Esophagus squamous epithelium (tissue), 5 donors: ENCODE results near the gene SH2D3A. TPM values are rescaled to one million over a fixed set of nuclear protein-coding genes. Genes with fewer than 3 reads are reported as not detected.
"Not testable (repeated sequence)": the region's sequence is repeated elsewhere in the genome, so short reads cannot be mapped to it uniquely, and the experiment has no call there.

Source experiments
- DNase-seq: peaks from one replicate; lab custom pipeline; 2025; lab: John Stamatoyannopoulos, UW
- H3K27ac ChIP-seq, 4 donors: fragments of 200-600 bp; sonication (generic); one replicate each; pipeline ENCODE4 v1.5.1; 2016 to 2019; ENCODE audit warnings: mild to moderate bottlenecking in 1 of 4
- H3K27me3 ChIP-seq, 4 donors: fragments of 200-600 bp; sonication (generic); 1 replicate in 3 of 4; 2 replicates in 1 of 4; pipeline versions ENCODE4 v1.5.1 to v1.6.0; 2017 to 2021; ENCODE audit warnings: antibody characterized with exemption in 1 of 4
- H3K36me3 ChIP-seq, 3 donors: fragments of 200-600 bp; sonication (generic); one replicate each; pipeline ENCODE4 v1.5.1; 2016 to 2019
- H3K4me1 ChIP-seq, 3 donors: fragments of 200-600 bp; sonication (generic); one replicate each; pipeline ENCODE4 v1.5.1; 2017 to 2019
- H3K4me3 ChIP-seq, 4 donors: fragments of 200-600 bp; sonication (generic); 1 replicate in 3 of 4; 2 replicates in 1 of 4; pipeline ENCODE4 v1.5.1; 2016 to 2019; ENCODE audit warnings: mild to moderate bottlenecking in 2 of 4, moderate library complexity in 1 of 4
- H3K9me3 ChIP-seq, 3 donors: fragments of 200-600 bp; sonication (generic); one replicate each; pipeline ENCODE4 v1.5.1; 2016 to 2019
- CTCF ChIP-seq, 6 experiments: fragments of 450-650 bp in 4 of 6; fragments of 200-600 bp in 2 of 6; sonication (generic) in 2 of 6; IDR thresholded peaks; one replicate each; pipeline ENCODE4 v1.5.1; 2016 to 2019; ENCODE audit warnings: antibody characterized with exemption in 6 of 6, mild to moderate bottlenecking in 4 of 6, moderate library complexity in 4 of 6
- POLR2A ChIP-seq, 4 donors: fragments of 450-650 bp; IDR thresholded peaks; one replicate each; pipeline ENCODE4 v1.6.1; 2017; ENCODE audit warnings: antibody characterized with exemption in 4 of 4, mild to moderate bottlenecking in 4 of 4, moderate library complexity in 3 of 4
- WGBS, 2 donors: methylation state at CpG; one replicate each; pipeline ENCODE4 v1.1.5; 2018; 5-methylcytosine and 5-hydroxymethylcytosine counted together
- intact Hi-C: fragments of 100-400 bp; cut with DNase I; formaldehyde crosslinking; loops from one replicate; pipeline ENCODE4 v1.15.0; 2022
- total RNA-seq, 4 donors: library from RNA; depleted of rRNA; stranded (reverse); fragments of >200 nt; gene quantifications; one replicate each; pipeline ENCODE4 v1.1.0, GENCODE V29; 2016
- donor health status: DM: yes; HTN: yes; CAD: no.

The SH2D3A gene
- total RNA-seq, 4 donors from 2014 or later: 17.3 to 52.1 (median 40.6) TPM

GRCh38 chr19:6767081-6767356 lies 216 bp downstream of the SH2D3A start:
- intact Hi-C loops: no loop called here
- peaks cover 4 to 34% (median 15%) of the 10 kb centered on the region in 3 donors for H3K4me1 ChIP-seq
- DNase-seq: no peak
- H3K27ac ChIP-seq: peak overlapping the region; percentile 87 to 92 (median 90)
- peaks cover 0 to 15% (median 0%) of the 10 kb centered on the region in 3 donors for H3K36me3 ChIP-seq
- TF ChIP-seq POLR2A (IDR thresholded peaks at IDR 0.05): no peak
- no peak for TF ChIP-seq CTCF (IDR thresholded peaks at IDR 0.05)
- peak overlapping the region; percentile 37 to 74 (median 56) for H3K4me3 ChIP-seq
- H3K9me3 ChIP-seq: no peaks in the 10 kb centered on the region
- WGBS, 2 donors: 0 to 2% methylated on average over 15 of the region's 15 CpGs
- peaks cover 0 to 26% (median 0%) of the 10 kb centered on the region in 4 donors for H3K27me3 ChIP-seq

DNA sequence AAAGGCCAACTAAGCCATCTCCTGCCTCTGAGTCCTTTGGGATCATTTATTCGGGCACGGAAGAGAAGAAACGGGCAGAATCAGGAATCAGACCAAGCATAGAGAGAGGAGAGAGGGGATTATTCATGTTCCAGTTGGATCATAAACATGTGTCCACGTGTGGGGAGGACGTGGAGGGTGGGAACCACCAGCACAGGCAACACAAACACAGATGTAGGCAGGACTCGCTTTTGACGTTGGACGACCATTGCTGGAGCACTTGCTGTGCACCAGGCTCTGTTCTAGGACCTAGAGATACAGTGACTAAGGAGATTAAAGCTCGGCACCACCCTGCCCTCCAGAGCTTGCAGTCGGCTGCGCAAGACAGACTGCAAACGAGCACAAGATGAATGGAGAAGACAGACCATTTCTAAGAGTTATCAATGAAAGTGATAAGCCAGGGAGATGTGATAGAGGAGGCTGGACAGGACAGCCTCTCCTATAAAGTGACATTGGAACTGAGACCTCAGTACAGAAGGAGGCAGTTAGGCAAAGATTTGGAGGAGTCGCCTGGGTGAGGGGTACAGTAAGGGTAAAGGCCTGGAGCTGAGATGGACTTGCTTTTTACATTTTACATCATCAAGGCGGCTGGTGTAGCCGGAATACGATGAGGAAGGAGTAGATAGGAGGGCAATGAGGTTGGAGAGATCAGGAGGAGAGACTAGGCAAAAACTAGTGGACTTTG lies 716 bp downstream of the SH2D3A start:
- peak overlapping the region; percentile 87 to 92 (median 90) for H3K27ac ChIP-seq
- intact Hi-C loops: no loop called here
- DNase-seq: no peak
- WGBS, 2 donors: 15 to 19% methylated on average over 15 to 16 of the region's 16 CpGs
- H3K4me1 ChIP-seq: peaks cover 4 to 34% (median 15%) of the 10 kb centered on the region in 3 donors
- TF ChIP-seq POLR2A (IDR thresholded peaks at IDR 0.05) (no peak), CTCF (IDR thresholded peaks at IDR 0.05) (no peak)
- peaks cover 0 to 20% (median 0%) of the 10 kb centered on the region in 3 donors for H3K36me3 ChIP-seq
- peak overlapping the region; percentile 37 to 74 (median 56) for H3K4me3 ChIP-seq
- peaks cover 0 to 26% (median 0%) of the 10 kb centered on the region in 4 donors for H3K27me3 ChIP-seq
- H3K9me3 ChIP-seq: no peaks in the 10 kb centered on the region

DNA sequence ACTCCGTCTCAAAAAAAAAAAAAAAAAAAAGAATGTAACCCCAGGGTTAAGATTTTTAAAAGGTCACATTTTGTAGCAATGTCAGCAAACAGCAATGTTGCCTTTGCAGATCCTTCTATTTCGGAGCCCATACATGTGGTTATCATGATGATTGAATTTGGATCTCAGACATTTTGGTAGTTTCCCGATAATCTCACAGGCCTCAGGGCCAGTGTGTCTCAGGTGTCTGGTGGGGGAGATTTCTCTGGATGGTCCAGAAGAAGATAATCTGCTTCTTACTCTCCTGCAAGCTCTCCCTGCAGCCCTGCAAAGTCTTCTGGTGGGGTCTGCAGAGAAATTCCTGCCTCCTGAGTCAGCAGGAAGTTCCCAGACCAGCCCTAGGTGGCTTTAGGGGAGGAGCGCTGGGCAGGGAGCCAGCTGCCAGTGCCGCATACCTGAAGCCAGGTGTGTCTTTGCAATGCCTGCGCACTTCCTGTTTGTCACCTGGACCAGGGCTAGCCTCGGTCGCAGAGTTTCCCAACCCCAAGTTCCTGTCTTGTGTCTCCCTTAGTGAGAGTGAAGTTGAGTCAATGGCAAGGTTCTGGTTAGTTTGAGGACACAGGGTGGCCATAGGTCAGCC lies 1.4 kb downstream of the SH2D3A start:
- Histone ChIP-seq H3K9me3 (no peaks in the 10 kb centered on the region), H3K36me3 (peaks cover 0 to 26% (median 0%) of the 10 kb centered on the region in 3 donors), H3K4me3 (peak overlapping the region; percentile 37 to 74 (median 56)), H3K27me3 (peaks cover 0 to 26% (median 0%) of the 10 kb centered on the region in 4 donors), H3K4me1 (peaks cover 4 to 34% (median 15%) of the 10 kb centered on the region in 3 donors), H3K27ac (peak overlapping the region; percentile 87 to 92 (median 90))
- intact Hi-C loops: no loop called here
- 28 to 36% methylated on average over 3 to 5 of the region's 8 CpGs for WGBS, 2 donors
- TF ChIP-seq POLR2A (IDR thresholded peaks at IDR 0.05) (peak in 2 of 4 donors; percentile 47 to 58), CTCF (IDR thresholded peaks at IDR 0.05) (peak in 1 of 6 experiments; percentile 4)
- DNase-seq: no peak

GRCh38 chr19:6762253-6762797 lies 4.9 kb downstream of the SH2D3A start:
- WGBS, 2 donors: 66 to 67% methylated on average over 8 of the region's 8 CpGs
- intact Hi-C loops: not testable (repeated sequence)

GRCh38 chr19:6761053-6761676 lies 6.1 kb downstream of the SH2D3A start:
- Histone ChIP-seq H3K27ac (no peak overlapping the region), H3K36me3 (peaks cover 0 to 64% (median 4%) of the 10 kb centered on the region in 3 donors), H3K9me3 (no peaks in the 10 kb centered on the region), H3K4me3 (no peak overlapping the region), H3K27me3 (peaks cover 0 to 11% (median 0%) of the 10 kb centered on the region in 4 donors), H3K4me1 (peaks cover 4 to 14% (median 4%) of the 10 kb centered on the region in 3 donors)
- intact Hi-C loops: no loop called here
- WGBS, 2 donors: 80 to 94% methylated on average over 2 to 4 of the region's 4 CpGs
- DNase-seq: no peak
- TF ChIP-seq POLR2A (IDR thresholded peaks at IDR 0.05) (no peak), CTCF (IDR thresholded peaks at IDR 0.05) (no peak)

More at GRCh38 chr19:6762253-6762797, 4.9 kb downstream of the SH2D3A start:
- not testable (repeated sequence) for H3K9me3 ChIP-seq, H3K4me3 ChIP-seq, DNase-seq
- H3K27me3 ChIP-seq: peaks cover 0 to 18% (median 0%) of the 10 kb centered on the region in 4 donors
- peaks cover 0 to 61% (median 4%) of the 10 kb centered on the region in 3 donors for H3K36me3 ChIP-seq
- H3K4me1 ChIP-seq: peaks cover 4 to 26% (median 8%) of the 10 kb centered on the region in 3 donors
- H3K27ac ChIP-seq: peak overlapping the region in 1 of 4 donors; percentile 3
